ENCODE data around the gene GLO1.
A peak's percentile ranks its signal among the peaks of the same experiment; 100 is the strongest.

GLO1 gene

DNA sequence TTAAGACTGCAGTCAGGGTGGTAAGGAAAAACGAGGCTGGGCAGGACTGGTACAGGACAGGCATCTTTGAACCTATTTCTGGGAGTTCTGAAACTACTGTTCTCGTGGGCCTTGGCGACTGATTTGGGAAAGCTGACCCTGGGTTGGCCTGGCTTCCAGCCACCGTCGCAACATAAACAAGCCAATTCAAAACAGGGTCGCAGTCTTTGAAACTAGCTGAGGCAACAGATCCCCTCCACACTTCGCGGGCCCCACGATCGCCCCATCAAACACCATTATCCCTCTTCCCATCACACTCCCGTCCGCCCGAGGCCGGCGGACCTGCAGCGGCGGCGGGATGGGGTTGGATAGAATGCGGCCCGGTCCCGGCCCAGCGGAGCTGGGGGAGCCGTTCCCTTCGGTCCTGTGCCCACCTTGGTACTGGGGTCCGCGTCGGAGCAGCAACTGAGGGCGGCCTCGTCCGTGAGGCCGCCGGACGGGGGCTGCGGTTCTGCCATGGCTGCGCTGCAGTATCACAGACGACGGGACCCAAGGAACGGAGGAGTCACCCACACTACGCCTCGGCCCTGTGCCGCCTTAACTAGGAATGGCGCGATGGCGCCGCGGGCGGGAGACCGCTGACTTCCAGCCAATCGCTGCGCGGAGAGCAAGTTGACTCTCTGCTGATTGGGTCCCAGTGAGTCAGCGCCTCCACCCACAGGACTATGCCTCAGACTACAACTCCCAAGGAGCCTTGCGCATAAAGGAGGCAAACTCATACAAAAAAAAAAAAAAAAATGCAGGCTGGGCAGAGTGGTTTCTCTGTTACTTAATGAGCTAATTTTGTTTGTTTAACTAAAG is at the start of gene GLO1:
GLO1 (minus strand) TSS at position 588 of the 840 bp plus-strand sequence; CDS start at position 497, 91 bp downstream.
- peak; percentile 95 for DNase-seq (ENCODE audit: low read depth in 2 of 2)

DNA sequence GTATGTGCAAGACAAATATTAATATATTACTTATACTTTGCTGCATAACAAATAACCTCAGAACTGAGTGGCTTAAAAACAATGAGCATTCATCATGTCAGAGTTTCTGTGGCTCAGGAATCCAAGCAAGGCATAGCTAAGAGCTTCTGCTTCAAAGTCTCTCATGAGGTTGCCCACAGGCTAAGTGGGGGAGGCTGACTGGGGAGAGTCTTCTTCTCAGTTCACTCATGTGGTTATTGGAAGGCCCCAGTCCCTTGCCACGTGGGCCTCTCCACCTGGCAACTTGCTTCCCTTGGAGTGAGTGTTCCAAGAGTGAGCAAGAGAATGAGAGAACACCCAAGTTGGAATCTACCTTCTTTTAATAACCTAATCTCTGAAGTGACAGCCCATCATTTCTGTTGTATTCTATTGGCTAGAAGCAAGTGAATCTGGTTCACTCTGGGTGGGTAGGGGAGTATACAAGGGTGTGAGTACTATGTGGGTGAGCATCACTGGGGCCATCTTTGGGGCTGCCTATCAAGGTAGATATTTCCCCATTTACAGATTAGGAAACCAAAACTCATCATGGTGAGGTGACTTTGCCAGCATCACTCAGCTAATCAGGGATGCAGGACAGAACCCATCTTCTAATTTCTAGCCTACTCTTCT is 48.1 kb upstream of the GLO1 start:
- peak in 1 of 2 donors; percentile 13 for DNase-seq (ENCODE audit: low read depth in 2 of 2)

DNA sequence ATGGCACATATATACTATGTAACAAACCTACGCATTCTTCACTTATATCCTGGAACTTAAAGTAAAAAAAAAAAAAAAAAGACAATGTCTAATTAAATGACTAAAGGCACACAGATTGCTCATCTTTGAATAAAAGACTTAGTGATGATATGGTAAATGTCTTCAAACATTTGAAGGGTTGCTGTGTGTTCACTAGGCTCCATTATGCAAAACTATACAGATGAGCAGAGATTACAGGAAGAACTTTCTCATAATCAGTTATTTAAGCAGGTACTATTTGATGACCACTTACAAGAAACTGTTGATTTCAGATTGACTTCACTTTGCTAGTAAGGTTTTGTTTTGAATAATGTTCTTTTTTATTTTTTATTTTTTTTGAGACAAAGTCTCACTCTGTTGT is 46.5 kb upstream of the GLO1 start:
- DNase-seq (ENCODE audit: low read depth in 2 of 2) = no peak

DNA sequence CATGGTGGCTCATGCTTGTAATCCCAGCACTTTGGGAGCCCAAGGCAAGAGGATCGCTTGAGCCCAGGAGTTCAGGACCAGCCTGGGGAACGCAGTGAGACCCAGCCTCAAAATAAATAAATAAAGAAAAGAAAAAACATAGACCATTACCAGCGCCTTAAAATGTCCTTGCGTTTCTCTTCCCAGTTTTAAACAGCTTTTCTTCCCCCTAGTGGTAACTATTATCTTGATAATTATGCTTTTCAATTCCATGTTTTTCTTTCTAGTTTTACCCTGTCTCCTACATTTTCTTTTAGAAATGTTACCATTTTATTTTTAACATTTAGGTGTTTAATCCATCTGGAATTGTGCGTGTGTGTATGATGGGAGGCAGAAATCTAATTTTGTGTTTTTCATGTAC is 36.6 kb upstream of the GLO1 start:
- no peak for DNase-seq (ENCODE audit: low read depth in 2 of 2)

DNA sequence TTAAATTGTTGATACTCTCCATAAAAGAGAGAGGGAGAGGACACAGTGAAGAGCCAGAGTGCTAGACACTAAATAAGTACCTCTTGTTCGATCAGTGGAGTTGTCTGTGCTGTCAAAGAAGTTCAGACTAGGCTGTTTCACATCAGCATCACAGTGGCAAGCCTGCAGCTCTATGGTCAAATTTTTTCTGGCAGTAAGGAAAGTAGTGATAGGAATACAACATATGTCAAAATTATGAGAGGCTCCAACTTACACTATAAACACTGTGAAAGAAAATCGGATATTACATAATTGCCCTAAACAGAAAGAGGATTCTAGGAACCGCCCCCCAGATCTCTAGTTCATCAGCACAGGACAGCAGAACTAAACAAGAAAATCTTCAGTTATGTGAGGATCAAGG is 35.3 kb upstream of the GLO1 start:
- DNase-seq (ENCODE audit: low read depth in 2 of 2) = no peak

- DNase-seq (ENCODE audit: low read depth in 2 of 2) = no peak
Measured at GRCh38 chr6:38736951-38737350, 34.0 kb upstream of the GLO1 start.

- DNase-seq (ENCODE audit: low read depth in 2 of 2) = no peak
Measured at GRCh38 chr6:38730140-38730862, 27.4 kb upstream of the GLO1 start.

DNA sequence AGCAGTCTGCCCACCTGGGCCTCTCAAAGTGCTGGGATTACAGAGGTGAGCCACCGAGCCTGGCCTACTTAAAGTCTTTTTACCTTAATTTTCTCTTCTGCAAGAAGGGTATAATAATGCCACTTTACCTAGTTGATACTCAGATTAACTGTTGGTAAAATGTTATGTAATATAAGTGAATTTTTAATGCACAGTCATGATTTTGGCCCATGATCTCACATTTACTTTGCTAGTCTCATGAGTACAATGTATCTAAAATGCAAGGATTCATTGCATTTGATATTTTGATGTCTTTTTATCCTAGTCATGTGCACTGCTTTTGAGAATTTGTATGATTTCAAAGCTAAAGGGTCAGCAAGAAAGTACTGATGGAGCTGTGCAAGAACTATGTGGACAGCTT is 25.3 kb upstream of the GLO1 start:
- no peak for DNase-seq (ENCODE audit: low read depth in 2 of 2)

- DNase-seq (ENCODE audit: low read depth in 2 of 2) = no peak
Measured at GRCh38 chr6:38725414-38726183, 22.7 kb upstream of the GLO1 start.

- DNase-seq (ENCODE audit: low read depth in 2 of 2) = no peak
Measured at GRCh38 chr6:38724343-38724742, 21.4 kb upstream of the GLO1 start.

- DNase-seq (ENCODE audit: low read depth in 2 of 2) = no peak
Measured at GRCh38 chr6:38723783-38724182, 20.8 kb upstream of the GLO1 start.

DNA sequence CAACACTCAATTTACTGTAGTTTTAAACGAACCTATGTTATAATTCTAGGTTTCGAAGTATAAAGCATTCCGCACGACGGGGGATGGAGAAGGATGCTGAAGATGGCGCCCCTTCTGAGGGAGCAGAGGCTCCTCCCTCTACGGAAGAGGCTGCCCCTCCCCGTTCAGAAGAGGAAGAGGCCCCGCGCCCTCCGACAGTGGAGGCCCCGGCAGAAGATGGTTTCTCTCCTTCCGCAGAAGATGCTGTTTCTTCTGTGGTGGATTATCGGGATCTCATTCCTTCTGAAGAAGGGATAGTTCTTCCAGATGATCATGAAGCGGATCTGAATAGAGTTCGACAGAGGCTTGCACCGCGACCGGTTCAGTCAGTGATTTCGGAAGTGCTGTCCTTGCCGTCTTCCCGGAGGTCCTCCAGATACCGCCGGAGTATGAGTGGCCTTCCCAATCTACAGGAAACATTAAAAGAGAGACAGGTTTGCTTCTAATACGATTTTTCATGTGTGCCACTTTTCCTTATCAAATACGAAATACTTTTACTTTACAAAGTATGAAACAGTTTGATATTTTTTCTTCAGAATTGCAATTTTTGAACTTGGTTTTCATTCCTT is 19.9 kb upstream of the GLO1 start:
- no peak for DNase-seq (ENCODE audit: low read depth in 2 of 2)

GRCh38 chr6:38722038-38722437 is 19.1 kb upstream of the GLO1 start:
- no peak for DNase-seq (ENCODE audit: low read depth in 2 of 2)

GRCh38 chr6:38720295-38720694 is 17.4 kb upstream of the GLO1 start:
- no peak for DNase-seq (ENCODE audit: low read depth in 2 of 2)

DNA sequence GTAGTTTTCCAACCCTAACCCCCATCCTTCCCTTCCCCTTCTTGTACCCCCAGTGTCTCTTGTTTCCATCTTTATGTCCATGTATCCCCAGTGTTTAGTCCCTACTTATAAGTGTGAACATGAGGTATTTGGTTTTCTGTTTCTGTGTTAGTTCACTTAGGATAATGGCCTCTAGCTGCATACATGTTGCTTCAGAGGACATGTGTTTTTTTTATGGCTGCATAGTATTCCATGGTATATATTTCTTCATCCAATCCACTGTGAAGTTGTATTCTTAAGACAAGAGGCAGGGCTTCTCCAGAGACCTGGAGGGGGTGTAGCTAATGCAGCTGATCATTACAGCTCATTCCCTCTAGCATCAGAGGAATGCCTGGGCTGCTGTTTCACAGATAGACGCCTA is 16.4 kb upstream of the GLO1 start:
- DNase-seq (ENCODE audit: low read depth in 2 of 2) = no peak

DNA sequence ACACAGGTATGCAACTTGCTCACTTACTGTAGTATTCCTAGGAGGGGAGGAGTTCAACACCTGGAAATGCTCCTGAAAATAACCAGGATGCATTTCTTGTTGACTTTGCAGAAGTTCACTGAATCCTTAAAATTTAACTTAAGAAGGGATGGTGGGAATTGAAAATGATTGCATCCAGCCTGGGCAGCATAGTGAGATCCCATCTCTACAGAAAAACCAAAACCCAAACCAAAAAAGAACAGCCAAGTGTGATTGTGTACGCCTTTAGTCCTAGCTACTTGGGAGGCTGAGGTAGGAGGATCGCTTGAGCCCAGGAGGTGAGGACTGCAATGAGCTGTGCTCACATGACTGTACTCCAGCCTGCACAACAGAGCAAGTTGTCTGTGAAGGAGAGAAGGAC is 13.9 kb upstream of the GLO1 start:
- no peak for DNase-seq (ENCODE audit: low read depth in 2 of 2)

GRCh38 chr6:38715016-38715689 is 12.2 kb upstream of the GLO1 start, which contains the start of gene DNAH8:
Gene DNAH8, plus strand, starts transcription at chr6:38715311. Its CDS starts 7,499 bp downstream, at chr6:38722810.
- peak in 1 of 2 donors; percentile 3 for DNase-seq (ENCODE audit: low read depth in 2 of 2)

DNA sequence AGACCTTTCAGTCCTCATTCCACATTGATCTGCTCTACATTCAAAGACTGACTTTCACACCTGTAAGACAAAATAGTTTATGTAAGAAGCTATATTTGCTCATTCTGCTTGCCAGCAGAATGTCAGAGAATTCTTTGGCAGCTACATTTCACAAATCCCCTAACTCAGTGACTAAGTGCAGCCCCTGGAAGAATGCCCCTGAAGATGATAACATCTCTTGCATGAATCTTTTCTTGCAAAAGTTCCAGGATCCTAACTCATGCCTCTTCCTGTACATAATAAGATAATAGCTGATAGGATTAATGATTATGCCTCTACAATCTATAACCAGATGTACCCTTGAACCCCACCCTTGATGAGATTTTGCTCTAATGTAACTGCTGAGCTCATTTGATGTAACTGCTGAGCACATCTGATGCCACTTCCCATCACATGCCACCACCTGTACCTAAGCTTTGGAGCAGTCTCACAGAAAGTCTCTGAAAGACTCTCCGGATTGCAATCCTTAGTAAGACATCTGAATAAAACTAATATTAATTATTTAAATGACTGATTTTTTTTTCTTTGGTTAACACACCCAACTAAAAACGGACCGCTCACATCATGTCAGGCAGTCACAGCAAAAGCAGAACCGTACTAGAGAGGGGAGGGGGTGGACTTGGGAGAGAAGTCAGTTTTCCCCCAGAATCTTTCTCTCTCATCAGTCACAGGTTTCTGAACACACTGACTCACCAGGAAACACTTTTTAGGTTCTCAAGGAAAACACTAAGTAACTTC is 11.5 kb upstream of the GLO1 start:
- no peak for DNase-seq (ENCODE audit: low read depth in 2 of 2)

DNA sequence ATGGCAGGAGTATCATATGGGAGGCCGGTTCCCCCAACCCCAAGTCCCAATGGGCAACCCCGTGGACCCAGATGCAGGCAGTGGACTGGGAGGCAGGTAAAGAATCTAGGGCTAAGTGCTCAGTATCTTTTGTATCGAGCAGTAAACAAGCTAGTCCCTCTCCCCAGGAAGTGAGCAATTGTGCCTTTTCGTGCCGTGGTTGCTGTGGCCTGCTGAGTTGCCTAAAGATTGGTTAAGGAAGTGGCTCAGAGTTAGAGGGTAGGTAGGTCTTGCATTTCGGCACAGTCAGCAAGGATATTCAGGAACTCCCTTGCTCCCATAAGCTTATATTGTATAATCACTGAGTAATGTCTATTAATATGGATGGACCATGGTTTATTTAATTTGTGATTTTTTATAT is 10.9 kb upstream of the GLO1 start:
- peak; percentile 45 to 50 for DNase-seq (ENCODE audit: low read depth in 2 of 2)

DNA sequence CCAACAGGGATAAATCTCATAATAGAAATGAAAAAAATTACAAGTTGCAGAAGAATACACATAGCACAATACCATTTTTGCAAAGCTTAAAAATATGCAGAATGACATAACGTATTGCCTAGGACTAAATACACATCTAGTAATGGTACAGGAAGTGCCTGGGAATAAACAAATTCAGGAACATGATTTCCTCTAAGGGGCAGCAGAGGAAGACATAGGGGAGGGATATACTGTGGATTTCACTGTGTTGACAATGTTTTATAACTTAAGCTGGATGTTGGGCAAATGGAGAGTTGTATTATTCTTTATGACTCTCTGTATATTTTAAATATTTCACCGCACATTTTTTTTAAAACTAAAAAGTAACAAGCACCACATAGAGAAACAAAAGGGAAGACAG is 5.6 kb upstream of the GLO1 start:
- DNase-seq (ENCODE audit: low read depth in 2 of 2) = no peak

All from stimulated activated CD4-positive, alpha-beta T cell treated with anti-CD3 and anti-CD28 coated beads, Interleukin-15, amount 100 ng/mL, for 48 hours (primary cell).